IMR-90 (cell line): Measurements from ENCODE around the gene EVI5. TPM values are rescaled to one million over a fixed set of nuclear protein-coding genes. Genes with fewer than 3 reads are reported as not detected.

Experiments used
- BHLHE40 ChIP-seq: fragments of 150-350 bp; IDR thresholded peaks from 2 replicates; pipeline ENCODE4 v1.6.1; 2016; ENCODE audit warnings: mild to moderate bottlenecking, low read depth, low read length
- USF2 ChIP-seq: fragments of 150-350 bp; IDR thresholded peaks from 2 replicates; pipeline ENCODE4 v1.6.1; 2017; ENCODE audit warnings: mild to moderate bottlenecking, antibody characterized with exemption, low read length, low read depth
- polyA plus RNA-seq, 3 experiments: library from polyadenylated mRNA; depleted of rRNA; stranded (reverse); fragments of >200 nt; gene quantifications; 2 replicates each; pipeline ENCODE4 v1.2.3, GENCODE V29; 2012; ENCODE audit warnings: low replicate concordance in 1 of 3
- total RNA-seq: library from RNA; depleted of rRNA; stranded (reverse); fragments of >200 nt; gene quantifications from 2 replicates; pipeline ENCODE4 v1.2.3, GENCODE V29; 2012

EVI5 gene
- total and polyA plus RNA-seq, 2 of the 4 experiments (the other 2 are of a cell fraction), result 13.9 to 26.9 TPM

- TF ChIP-seq USF2 (no peak), BHLHE40 (no peak; the same call in 1 of the 2 replicates)
Observed at GRCh38 chr1:92831762-92832536, 47.0 kb upstream of the EVI5 start, which contains the start of gene RPL5 (continued).
